SU-DHL-6 (cell line): ENCODE measurements around the gene SVIL.
"Not testable (repeated sequence)": the region's sequence is repeated elsewhere in the genome, so short reads cannot be mapped to it uniquely, and the experiment has no call there.

Source experiments
- H2AFZ ChIP-seq: fragments of 200-600 bp; sonication (generic); 2 replicates; pipeline ENCODE4 v1.6.1; 2014; ENCODE audit warnings: low read depth, mild to moderate bottlenecking, moderate library complexity, mixed read lengths, antibody characterized with exemption, low read length; ENCODE audit not compliant: severe bottlenecking
- H3F3A ChIP-seq: fragments of 200-600 bp; shearing (Covaris generic); 2 replicates; pipeline ENCODE4 v1.6.0; 2016; ENCODE audit warnings: antibody characterized with exemption, mild to moderate bottlenecking; ENCODE audit not compliant: insufficient read depth
- H3K27ac ChIP-seq: fragments of 200-600 bp; sonication (generic); 2 replicates; pipeline ENCODE4 v1.5.1; 2016; ENCODE audit warnings: low read depth, mild to moderate bottlenecking, low read length, moderate library complexity, mixed read lengths
- H3K27me3 ChIP-seq: fragments of 200-600 bp; sonication (generic), shearing (Covaris generic); 2 replicates; pipeline ENCODE4 v1.6.0; 2014; ENCODE audit warnings: mild to moderate bottlenecking, low read length
- H3K36me3 ChIP-seq: fragments of 200-600 bp; sonication (generic); 2 replicates; pipeline ENCODE4 v1.6.1; 2014; ENCODE audit warnings: mild to moderate bottlenecking, low read length, mixed read lengths
- H3K4me2 ChIP-seq: fragments of 300-600, 200-600 bp; shearing (Covaris generic), sonication (generic); 2 replicates; pipeline ENCODE4 v1.6.0; 2014; ENCODE audit warnings: low read length, low read depth, mild to moderate bottlenecking; ENCODE audit not compliant: poor library complexity, severe bottlenecking
- H3K4me3 ChIP-seq: fragments of 200-600 bp; sonication (generic); 2 replicates; pipeline ENCODE4 v1.5.1; 2014; ENCODE audit warnings: antibody characterized with exemption, low read length, mild to moderate bottlenecking, mixed read lengths; ENCODE audit not compliant: insufficient read depth, poor library complexity, severe bottlenecking
- H3K79me2 ChIP-seq: fragments of 200-600 bp; sonication (generic); 2 replicates; pipeline ENCODE4 v1.6.1; 2014; ENCODE audit warnings: mild to moderate bottlenecking, low read length, moderate library complexity; ENCODE audit not compliant: insufficient read depth
- H3K9ac ChIP-seq: fragments of 200-600 bp; sonication (generic); 2 replicates; pipeline ENCODE4 v1.7.0; 2014; ENCODE audit warnings: mild to moderate bottlenecking, low read length
- H3K9me2 ChIP-seq: fragments of 200-600 bp; sonication (generic); replicated peaks from 2 replicates; pipeline ENCODE4 v1.6.1; 2014; ENCODE audit warnings: low read length; ENCODE audit not compliant: insufficient read depth
- H3K9me3 ChIP-seq: fragments of 200-600 bp; sonication (generic); 2 replicates; pipeline ENCODE4 v1.6.1; 2014; ENCODE audit warnings: low read length, mixed read lengths; ENCODE audit not compliant: insufficient read depth
- H4K20me1 ChIP-seq: fragments of 200-600 bp; sonication (generic); 2 replicates; pipeline ENCODE4 v1.6.1; 2014; ENCODE audit warnings: low read depth, mild to moderate bottlenecking, antibody characterized with exemption, low read length, moderate library complexity, mixed read lengths
- EZH2phosphoT487 ChIP-seq: fragments of 200-600 bp; sonication (generic), shearing (Covaris generic); conservative IDR thresholded peaks from 2 replicates; pipeline ENCODE4 v1.6.1; 2018; ENCODE audit warnings: mild to moderate bottlenecking, antibody characterized with exemption, low read length, moderate library complexity, mixed read lengths
- TF ChIP-seq, protein P1 (sequence below): fragments of 200-600 bp; sonication (generic); IDR thresholded peaks from one replicate; pipeline ENCODE4 v1.5.1; 2017; ENCODE audit warnings: antibody characterized with exemption, mild to moderate bottlenecking, low read length, moderate library complexity; ENCODE audit not compliant: insufficient read depth, poor library complexity, severe bottlenecking

Gene SVIL

DNA sequence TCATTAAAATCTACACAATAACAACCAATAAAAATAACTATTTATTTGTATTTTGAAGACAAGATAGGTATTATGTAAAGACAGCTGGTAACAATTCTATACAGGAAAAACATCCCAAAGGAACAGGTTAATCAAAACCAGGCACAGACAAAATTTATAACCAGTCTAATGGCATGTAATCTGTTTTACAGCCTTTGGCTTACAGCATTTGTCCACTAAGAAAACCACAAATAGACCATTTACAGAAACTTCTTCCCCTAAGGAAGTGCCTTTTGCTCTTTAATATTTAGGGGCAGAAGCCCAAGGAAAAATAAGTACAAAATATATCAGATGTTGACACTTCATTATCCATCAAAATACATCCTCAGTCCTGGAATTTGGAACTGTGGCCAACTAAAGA lies 65.0 kb downstream of the SVIL start:
- H3K9me3 ChIP-seq, result no peaks in the 10 kb centered on the region
- H3K27me3 ChIP-seq, result no peaks in the 10 kb centered on the region
- H3K4me3 ChIP-seq, result no peak overlapping the region
- H3K36me3 ChIP-seq, result no peaks in the 10 kb centered on the region
- H2AFZ ChIP-seq, result no peak overlapping the region
- H3K79me2 ChIP-seq, result no peaks in the 10 kb centered on the region
- no peak overlapping the region for H3K27ac ChIP-seq
- H3K9me2 ChIP-seq, result no peaks in the 10 kb centered on the region
- no peaks in the 10 kb centered on the region for H4K20me1 ChIP-seq
- no peak overlapping the region for H3K4me2 ChIP-seq
- H3K9ac ChIP-seq, result no peak overlapping the region
- TF ChIP-seq, protein P1, sequence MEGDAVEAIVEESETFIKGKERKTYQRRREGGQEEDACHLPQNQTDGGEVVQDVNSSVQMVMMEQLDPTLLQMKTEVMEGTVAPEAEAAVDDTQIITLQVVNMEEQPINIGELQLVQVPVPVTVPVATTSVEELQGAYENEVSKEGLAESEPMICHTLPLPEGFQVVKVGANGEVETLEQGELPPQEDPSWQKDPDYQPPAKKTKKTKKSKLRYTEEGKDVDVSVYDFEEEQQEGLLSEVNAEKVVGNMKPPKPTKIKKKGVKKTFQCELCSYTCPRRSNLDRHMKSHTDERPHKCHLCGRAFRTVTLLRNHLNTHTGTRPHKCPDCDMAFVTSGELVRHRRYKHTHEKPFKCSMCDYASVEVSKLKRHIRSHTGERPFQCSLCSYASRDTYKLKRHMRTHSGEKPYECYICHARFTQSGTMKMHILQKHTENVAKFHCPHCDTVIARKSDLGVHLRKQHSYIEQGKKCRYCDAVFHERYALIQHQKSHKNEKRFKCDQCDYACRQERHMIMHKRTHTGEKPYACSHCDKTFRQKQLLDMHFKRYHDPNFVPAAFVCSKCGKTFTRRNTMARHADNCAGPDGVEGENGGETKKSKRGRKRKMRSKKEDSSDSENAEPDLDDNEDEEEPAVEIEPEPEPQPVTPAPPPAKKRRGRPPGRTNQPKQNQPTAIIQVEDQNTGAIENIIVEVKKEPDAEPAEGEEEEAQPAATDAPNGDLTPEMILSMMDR, result no peak
- no peak for TF ChIP-seq EZH2phosphoT487
- no peaks in the 10 kb centered on the region for H3F3A ChIP-seq

DNA sequence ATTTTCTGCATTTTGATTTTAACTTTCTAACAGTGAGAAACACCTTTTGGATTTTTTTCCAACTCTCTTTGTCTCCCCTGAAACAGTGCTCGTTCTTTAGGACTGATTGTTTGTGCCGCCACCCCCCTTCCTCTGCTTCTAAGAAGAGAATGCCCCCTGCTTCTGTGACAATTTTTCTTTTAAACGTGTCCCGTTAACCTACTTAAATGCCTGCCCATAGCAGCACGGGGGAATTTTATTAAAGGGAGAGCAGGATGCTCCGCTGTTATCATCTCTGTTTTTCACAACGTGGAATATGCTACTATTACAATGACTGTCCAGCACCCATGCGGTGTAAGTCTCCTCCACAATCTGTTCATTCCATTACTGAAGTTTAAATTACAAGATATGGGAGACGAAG lies 67.8 kb downstream of the SVIL start:
- H3K27me3 ChIP-seq, result no peaks in the 10 kb centered on the region
- H3K4me3 ChIP-seq, result no peak overlapping the region
- H3K27ac ChIP-seq, result no peak overlapping the region
- H3K36me3 ChIP-seq, result no peaks in the 10 kb centered on the region
- no peaks in the 10 kb centered on the region for H3K9me3 ChIP-seq
- H2AFZ ChIP-seq, result no peak overlapping the region
- H3K9me2 ChIP-seq, result no peaks in the 10 kb centered on the region
- H4K20me1 ChIP-seq, result no peaks in the 10 kb centered on the region
- TF ChIP-seq, protein P1, result no peak
- no peak for TF ChIP-seq EZH2phosphoT487
- no peaks in the 10 kb centered on the region for H3F3A ChIP-seq
- no peaks in the 10 kb centered on the region for H3K79me2 ChIP-seq
- H3K9ac ChIP-seq, result no peak overlapping the region
- no peak overlapping the region for H3K4me2 ChIP-seq

DNA sequence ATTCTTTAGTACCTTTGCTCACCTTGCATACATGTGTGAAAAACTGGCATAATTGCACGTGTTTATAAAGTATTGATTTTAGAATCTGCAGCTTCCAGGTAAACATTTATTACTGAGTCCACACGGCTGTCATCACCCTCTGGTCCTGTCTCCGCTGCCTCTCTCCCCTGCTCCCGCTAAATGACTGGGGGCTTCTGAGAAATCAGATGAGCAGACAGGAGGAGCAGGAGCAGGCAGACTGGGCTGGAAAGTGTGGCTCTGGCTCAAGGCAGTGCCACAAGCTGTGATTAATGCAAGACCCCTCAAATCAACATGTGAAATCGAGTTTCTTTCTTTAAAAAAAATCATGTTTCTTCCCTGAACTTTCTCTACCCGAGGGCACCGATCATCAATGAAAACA lies 68.6 kb downstream of the SVIL start:
- not testable (repeated sequence) for H3K9ac ChIP-seq, H3K4me2 ChIP-seq, H3F3A ChIP-seq, H3K9me3 ChIP-seq, H3K27me3 ChIP-seq, H3K27ac ChIP-seq, H3K79me2 ChIP-seq, H3K9me2 ChIP-seq, H3K4me3 ChIP-seq, H4K20me1 ChIP-seq, H2AFZ ChIP-seq, H3K36me3 ChIP-seq

DNA sequence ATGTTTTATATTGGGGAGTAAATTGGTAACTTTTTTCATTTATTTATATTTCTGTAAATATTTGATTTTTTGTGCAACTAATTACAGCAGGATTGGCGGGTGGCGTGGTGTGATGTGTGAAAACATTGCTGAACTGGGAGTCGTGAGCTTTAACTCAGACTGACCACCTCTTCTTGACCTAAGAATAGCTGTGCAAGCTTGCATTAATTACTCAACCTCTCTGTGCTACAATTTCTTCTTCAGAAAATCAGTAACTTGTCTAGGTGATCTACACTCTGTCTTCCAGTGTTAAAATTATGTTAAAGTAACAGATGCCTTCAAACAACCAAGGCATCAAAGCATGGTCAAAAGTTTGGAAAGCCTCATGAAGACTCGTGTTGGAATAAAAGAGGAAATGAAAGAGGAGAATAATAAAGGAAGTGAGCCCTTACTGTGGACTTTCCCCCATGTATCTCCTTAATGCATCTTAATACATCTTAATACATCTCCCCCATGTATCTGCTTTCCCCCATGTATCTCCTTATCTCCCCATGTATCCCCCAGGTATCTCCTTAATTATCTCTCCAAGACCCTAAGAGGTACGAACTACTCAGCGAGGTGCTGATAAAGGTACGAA lies 71.2 kb downstream of the SVIL start:
- TF ChIP-seq, protein P1, result no peak
- no peak for TF ChIP-seq EZH2phosphoT487
- H3K9ac ChIP-seq, result no peak overlapping the region
- H3F3A ChIP-seq, result no peaks in the 10 kb centered on the region
- no peaks in the 10 kb centered on the region for H3K79me2 ChIP-seq
- H3K27me3 ChIP-seq, result no peaks in the 10 kb centered on the region
- H4K20me1 ChIP-seq, result no peaks in the 10 kb centered on the region
- no peak overlapping the region for H3K4me3 ChIP-seq
- H3K4me2 ChIP-seq, result no peak overlapping the region
- H3K36me3 ChIP-seq, result no peaks in the 10 kb centered on the region
- H3K27ac ChIP-seq, result no peak overlapping the region
- H3K9me2 ChIP-seq, result no peaks in the 10 kb centered on the region
- no peaks in the 10 kb centered on the region for H3K9me3 ChIP-seq
- no peak overlapping the region for H2AFZ ChIP-seq

DNA sequence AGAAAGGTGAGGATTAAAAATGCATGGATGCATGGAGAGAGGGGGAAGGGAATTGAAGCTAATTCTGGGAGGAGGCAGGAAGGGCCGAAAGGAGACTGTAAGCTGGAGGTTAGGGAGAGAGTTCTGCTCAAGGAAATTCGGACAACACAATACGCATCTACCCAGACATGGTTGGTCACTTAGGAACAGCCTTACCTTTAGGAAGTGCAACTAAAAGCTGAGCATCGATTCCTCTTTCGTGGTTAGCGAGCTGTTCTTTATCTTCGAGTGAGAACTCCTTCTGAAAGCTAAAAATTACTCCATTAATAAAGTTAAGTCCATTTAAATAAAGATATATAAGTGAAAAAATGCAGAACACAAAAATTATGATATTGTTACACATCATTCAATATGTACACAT lies 71.8 kb downstream of the SVIL start:
- not testable (repeated sequence) for H3K9ac ChIP-seq, H3F3A ChIP-seq, H3K79me2 ChIP-seq, H2AFZ ChIP-seq, H3K36me3 ChIP-seq, H3K27ac ChIP-seq, H3K9me2 ChIP-seq, H4K20me1 ChIP-seq, H3K4me2 ChIP-seq, H3K9me3 ChIP-seq, H3K27me3 ChIP-seq, H3K4me3 ChIP-seq
